ENCODE measurements around the gene EYA4. TPM values are rescaled to one million over a fixed set of nuclear protein-coding genes. Genes with fewer than 3 reads are reported as not detected.

EYA4 gene
- total RNA-seq, 2 experiments from 2014 or later, result not detected

DNA sequence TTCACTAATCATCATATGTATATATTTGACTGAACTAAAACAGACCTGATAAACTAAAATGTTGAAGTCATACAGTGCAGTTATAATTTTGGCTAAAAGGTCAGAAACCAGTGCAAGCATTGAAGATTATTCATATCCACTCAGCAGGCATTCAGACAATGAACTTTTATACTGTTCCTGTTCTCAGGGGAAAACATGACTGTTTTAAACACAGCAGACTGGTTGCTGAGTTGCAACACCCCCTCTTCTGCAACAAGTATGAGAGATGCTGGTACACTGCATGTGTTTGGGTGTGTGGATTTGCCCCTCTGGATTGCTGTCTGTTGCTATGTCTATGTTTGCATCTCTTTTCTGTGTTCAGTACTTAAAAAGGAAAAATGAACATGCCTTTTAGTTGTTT is 206.8 kb downstream of the EYA4 start:
- H3K27ac ChIP-seq (ENCODE audit: low read depth, low read length, poor library complexity, severe bottlenecking), result no peak overlapping the region
- intact Hi-C loops (cut with micrococcal nuclease; ENCODE audit: unreplicated experiment), result no loop called here
- POLR2A ChIA-PET, result interaction anchor here (0.6 kb wide), 1 partner anchor 13 kb away, joined by 3 read pairs; no protein-coding TSS in a partner anchor
- no peak overlapping the region for H3K4me2 ChIP-seq (ENCODE audit: low read length)
- no peak overlapping the region for H2AFZ ChIP-seq (ENCODE audit: low read length)
- CTCF ChIA-PET (ENCODE audit: unreplicated experiment), result no interaction called here
- no peaks in the 10 kb centered on the region for H3K4me1 ChIP-seq (ENCODE audit: insufficient read depth, low read length, poor library complexity, severe bottlenecking)
- BruUV-seq (replicated peaks), result no TSS peak
- no peaks in the 10 kb centered on the region for H3K9me3 ChIP-seq (ENCODE audit: low read length)
- no peak for DNase-seq (ENCODE audit: low spot score)
- no peak for TF ChIP-seq EZH2phosphoT487 (IDR thresholded peaks at IDR 0.05; ENCODE audit: borderline replicate concordance, low read depth, low read length)
- TF ChIP-seq, protein P1, sequence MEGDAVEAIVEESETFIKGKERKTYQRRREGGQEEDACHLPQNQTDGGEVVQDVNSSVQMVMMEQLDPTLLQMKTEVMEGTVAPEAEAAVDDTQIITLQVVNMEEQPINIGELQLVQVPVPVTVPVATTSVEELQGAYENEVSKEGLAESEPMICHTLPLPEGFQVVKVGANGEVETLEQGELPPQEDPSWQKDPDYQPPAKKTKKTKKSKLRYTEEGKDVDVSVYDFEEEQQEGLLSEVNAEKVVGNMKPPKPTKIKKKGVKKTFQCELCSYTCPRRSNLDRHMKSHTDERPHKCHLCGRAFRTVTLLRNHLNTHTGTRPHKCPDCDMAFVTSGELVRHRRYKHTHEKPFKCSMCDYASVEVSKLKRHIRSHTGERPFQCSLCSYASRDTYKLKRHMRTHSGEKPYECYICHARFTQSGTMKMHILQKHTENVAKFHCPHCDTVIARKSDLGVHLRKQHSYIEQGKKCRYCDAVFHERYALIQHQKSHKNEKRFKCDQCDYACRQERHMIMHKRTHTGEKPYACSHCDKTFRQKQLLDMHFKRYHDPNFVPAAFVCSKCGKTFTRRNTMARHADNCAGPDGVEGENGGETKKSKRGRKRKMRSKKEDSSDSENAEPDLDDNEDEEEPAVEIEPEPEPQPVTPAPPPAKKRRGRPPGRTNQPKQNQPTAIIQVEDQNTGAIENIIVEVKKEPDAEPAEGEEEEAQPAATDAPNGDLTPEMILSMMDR (conservative IDR thresholded peaks at IDR 0.05; ENCODE audit: low read length), result no peak
- no peaks in the 10 kb centered on the region for H3K36me3 ChIP-seq (ENCODE audit: insufficient read depth, low read length)
- H3K4me3 ChIP-seq (ENCODE audit: low read depth, low read length, poor library complexity, severe bottlenecking), result no peak overlapping the region
- H3K9me2 ChIP-seq (ENCODE audit: insufficient read depth, low read length), result no peaks in the 10 kb centered on the region
- H3K79me2 ChIP-seq (ENCODE audit: insufficient read depth, low read depth, low read length), result no peaks in the 10 kb centered on the region
- H4K20me1 ChIP-seq (ENCODE audit: insufficient read depth, low read length), result no peaks in the 10 kb centered on the region

DNA sequence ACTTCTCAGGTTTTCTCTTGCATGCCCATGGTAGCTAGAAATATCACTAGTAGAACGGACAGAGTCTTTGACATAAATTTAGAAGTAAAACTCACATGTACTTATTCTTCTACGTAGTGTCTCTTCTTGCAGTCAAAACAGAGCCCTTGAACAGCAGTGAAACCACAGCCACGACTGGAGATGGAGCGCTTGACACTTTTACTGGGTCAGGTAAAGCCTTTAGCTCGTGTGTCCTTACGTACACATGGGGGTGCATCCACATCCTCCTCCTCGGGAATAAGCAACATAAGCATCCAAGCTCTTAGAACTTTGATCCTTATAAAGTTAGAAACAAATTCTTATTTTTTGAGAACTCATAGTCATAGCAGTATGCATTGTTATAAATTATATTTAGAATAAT is 215.3 kb downstream of the EYA4 start:
- no peaks in the 10 kb centered on the region for H3K9me3 ChIP-seq (ENCODE audit: low read length)
- no peaks in the 10 kb centered on the region for H3K79me2 ChIP-seq (ENCODE audit: insufficient read depth, low read depth, low read length)
- no peak overlapping the region for H3K4me2 ChIP-seq (ENCODE audit: low read length)
- CTCF ChIA-PET (ENCODE audit: unreplicated experiment), result no interaction called here
- POLR2A ChIA-PET, result interaction anchor here (0.6 to 1.3 kb wide), 3 partner anchors 17 to 170 kb away, joined by 3 read pairs; no protein-coding TSS in a partner anchor
- BruUV-seq (replicated peaks), result no TSS peak
- H3K4me1 ChIP-seq (ENCODE audit: insufficient read depth, low read length, poor library complexity, severe bottlenecking), result no peaks in the 10 kb centered on the region
- H3K36me3 ChIP-seq (ENCODE audit: insufficient read depth, low read length), result no peaks in the 10 kb centered on the region
- no peaks in the 10 kb centered on the region for H4K20me1 ChIP-seq (ENCODE audit: insufficient read depth, low read length)
- H3K27ac ChIP-seq (ENCODE audit: low read depth, low read length, poor library complexity, severe bottlenecking), result no peak overlapping the region
- TF ChIP-seq, protein P1 (conservative IDR thresholded peaks at IDR 0.05; ENCODE audit: low read length), result no peak
- TF ChIP-seq EZH2phosphoT487 (IDR thresholded peaks at IDR 0.05; ENCODE audit: borderline replicate concordance, low read depth, low read length), result no peak
- intact Hi-C loops (cut with micrococcal nuclease; ENCODE audit: unreplicated experiment), result no loop called here
- no peak overlapping the region for H3K4me3 ChIP-seq (ENCODE audit: low read depth, low read length, poor library complexity, severe bottlenecking)
- DNase-seq (ENCODE audit: low spot score), result no peak
- no peak overlapping the region for H2AFZ ChIP-seq (ENCODE audit: low read length)
- no peaks in the 10 kb centered on the region for H3K9me2 ChIP-seq (ENCODE audit: insufficient read depth, low read length)

DNA sequence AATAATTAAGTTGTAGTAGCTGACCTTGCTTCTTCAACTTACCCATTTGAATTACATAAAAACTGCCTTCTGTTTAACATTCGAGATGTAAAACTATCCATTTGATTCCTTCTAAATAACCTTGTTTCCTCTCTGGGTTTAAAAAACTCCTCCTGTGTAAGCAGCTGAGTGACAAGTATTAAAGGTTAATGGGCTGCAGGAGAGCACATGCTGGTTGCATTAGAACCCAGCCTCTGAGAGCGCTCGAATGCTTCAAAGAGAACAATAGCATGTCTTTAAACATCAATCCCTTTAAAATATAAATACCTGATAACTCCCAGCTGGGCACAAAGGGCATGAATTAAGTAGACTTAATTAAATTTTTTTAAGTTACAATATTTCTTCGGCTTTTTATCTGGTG is 215.8 kb downstream of the EYA4 start:
- TF ChIP-seq EZH2phosphoT487 (IDR thresholded peaks at IDR 0.05; ENCODE audit: borderline replicate concordance, low read depth, low read length), result no peak
- TF ChIP-seq, protein P1 (conservative IDR thresholded peaks at IDR 0.05; ENCODE audit: low read length), result no peak
- ChIA-PET POLR2A (interaction anchor here (1.3 kb wide), 2 partner anchors 16 to 26 kb away, joined by 3 read pairs; no protein-coding TSS in a partner anchor), CTCF (ENCODE audit: unreplicated experiment) (no interaction called here)
- no peaks in the 10 kb centered on the region for H3K36me3 ChIP-seq (ENCODE audit: insufficient read depth, low read length)
- no peak overlapping the region for H3K4me3 ChIP-seq (ENCODE audit: low read depth, low read length, poor library complexity, severe bottlenecking)
- intact Hi-C loops (cut with micrococcal nuclease; ENCODE audit: unreplicated experiment), result no loop called here
- DNase-seq (ENCODE audit: low spot score), result no peak
- no peak overlapping the region for H3K27ac ChIP-seq (ENCODE audit: low read depth, low read length, poor library complexity, severe bottlenecking)
- no peaks in the 10 kb centered on the region for H3K4me1 ChIP-seq (ENCODE audit: insufficient read depth, low read length, poor library complexity, severe bottlenecking)
- H3K79me2 ChIP-seq (ENCODE audit: insufficient read depth, low read depth, low read length), result no peaks in the 10 kb centered on the region
- H3K9me2 ChIP-seq (ENCODE audit: insufficient read depth, low read length), result no peaks in the 10 kb centered on the region
- no peak overlapping the region for H3K4me2 ChIP-seq (ENCODE audit: low read length)
- H3K9me3 ChIP-seq (ENCODE audit: low read length), result no peaks in the 10 kb centered on the region
- H4K20me1 ChIP-seq (ENCODE audit: insufficient read depth, low read length), result no peaks in the 10 kb centered on the region
- H2AFZ ChIP-seq (ENCODE audit: low read length), result no peak overlapping the region
- no TSS peak for BruUV-seq (replicated peaks)

All from OCI-LY7 (cell line).